Activated CD4-positive, CD25-positive, alpha-beta regulatory T cell (primary cell): Measurements from ENCODE around the gene CYP2W1.

Experiments used
- DNase-seq, 4 experiments: peaks; one replicate each; lab custom pipeline; 2025; lab: John Stamatoyannopoulos, UW

The CYP2W1 gene

DNA sequence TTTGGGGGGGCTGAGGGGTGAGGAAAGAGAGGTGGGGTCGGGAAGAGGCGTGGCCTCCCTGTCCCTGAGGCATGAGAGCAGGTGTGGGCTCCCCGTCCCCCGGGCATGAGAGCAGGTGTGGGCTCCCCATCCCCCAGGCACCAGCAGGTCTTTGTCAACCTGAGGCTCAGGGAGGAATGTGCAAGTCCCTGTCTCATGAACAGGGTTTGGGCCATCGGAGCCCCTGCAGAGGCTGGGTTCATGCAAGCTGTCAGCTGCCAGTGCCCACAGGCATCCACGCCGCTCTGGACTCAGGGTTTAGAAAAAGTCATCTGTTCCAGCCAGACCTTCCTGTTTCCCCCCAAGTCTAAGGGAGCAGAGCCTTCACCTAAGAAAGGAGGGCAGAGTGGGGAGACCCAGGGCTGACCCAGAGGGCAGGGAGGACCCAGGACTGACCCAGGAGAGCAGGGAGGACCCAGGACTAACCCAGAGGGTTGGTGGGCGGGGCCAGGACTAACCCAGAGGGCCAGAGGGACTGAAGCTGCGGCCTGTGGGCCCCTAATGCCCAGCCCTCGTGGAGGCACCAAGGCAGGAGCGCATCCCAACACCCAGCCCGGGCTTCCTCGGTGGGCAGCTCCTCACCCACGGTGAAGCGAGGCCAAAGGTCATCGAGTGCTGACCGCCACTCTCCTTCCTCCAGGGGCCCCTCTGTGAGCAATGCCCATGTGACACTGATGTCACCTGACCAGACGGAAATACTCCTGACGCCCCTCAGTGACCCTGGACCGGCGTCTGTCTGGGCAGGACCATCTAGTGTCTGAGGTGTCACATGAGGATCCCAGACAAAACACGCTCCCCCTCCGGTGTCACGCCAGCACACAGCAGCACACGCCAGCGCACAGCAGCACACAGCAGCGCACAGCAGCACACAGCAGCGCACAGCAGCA is 32.5 kb downstream of the CYP2W1 start:
- no peak for DNase-seq

DNA sequence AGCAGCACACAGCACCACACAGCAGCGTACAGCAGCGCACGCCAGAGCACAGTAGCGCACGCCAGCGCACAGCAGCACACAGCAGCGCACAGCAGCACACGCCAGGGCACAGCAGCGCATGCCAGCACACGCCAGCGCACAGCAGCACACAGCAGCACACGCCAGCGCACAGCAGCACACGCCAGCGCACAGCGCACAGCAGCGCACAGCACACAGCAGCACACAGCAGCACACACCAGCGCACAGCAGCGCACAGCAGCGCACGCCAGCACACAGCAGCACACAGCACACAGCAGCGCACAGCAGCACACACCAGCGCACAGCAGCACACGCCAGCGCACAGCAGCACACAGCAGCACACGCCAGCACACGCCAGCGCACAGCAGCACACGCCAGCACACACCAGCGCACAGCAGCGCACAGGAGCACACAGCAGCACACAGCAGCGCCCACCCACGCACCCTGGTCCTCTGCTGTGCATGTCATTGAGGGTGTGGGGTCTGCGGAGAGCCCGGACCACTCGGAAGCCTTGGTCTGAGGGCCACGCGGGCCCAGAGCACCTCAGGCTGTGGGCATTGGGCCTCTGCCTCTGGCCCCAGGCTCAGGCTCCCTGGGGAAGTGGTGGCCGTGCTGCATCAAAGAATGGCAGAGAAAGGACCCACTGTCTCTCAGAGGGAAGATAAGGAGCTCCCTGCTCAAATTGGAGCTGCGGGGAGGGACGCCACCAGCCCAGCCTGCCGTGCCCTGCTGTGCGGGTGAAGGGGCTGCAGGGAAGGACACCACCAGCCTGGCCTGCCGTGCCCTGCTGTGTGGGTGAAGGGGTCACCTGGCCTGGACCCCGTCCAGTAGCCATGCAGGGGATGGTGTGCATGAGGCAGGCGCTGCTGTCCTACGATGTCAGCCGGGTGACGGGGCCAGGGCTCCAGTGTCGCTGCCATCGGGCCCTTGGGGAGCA is 33.9 kb downstream of the CYP2W1 start:
- DNase-seq, result no peak

DNA sequence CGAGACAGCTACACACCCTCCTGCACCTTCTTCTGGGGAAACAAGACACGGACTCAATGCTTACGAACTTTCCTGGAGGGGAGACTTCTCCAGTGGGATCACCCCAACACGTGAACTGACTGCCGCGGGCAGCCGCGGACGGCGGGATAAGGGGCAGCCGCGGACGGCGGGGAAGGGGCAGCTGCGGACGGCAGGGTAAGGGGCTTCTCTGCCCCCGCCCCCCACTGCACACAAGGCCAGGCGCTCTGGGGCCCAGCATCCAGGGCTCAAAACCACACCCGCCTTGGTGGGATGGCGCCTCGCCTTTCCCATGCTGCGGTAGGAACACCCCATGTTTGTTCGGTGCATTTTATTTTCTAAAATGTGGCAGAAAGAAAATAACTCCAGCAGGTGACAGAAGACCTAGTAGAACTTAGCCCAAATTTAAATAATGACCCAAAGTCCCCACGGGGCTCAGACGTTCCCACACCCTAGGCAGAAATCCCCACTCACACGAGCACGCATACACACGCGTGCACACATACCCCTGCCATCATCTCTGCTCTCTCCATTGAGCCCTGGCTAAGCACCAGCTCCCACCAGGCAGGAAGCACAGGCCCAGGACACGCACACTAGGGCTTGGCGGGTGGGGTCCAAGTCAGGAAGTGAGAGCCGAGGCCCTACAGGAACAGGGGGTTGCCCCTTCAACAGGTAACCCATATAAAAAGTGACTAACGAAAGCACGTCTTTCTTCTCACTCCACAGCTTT is 34.8 kb downstream of the CYP2W1 start:
- DNase-seq, result no peak

DNA sequence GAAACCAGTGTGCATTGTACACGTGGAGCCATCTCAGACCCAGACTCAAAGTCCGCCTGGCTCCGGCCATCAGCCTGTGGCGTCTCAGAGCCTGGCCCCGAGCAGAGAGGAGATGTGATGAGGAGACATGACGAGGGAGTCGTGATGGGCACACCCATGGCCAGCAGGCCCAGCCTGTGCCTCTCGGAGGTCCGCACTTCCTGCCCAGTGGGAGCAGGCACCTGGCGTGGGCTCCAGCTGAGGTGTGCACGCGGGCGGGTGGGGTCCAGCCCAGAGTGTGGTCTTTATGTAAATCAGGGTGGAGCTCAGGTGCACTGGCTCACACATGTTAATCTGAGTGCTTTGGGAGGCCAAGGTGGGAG is 35.3 kb downstream of the CYP2W1 start:
- DNase-seq, result no peak

DNA sequence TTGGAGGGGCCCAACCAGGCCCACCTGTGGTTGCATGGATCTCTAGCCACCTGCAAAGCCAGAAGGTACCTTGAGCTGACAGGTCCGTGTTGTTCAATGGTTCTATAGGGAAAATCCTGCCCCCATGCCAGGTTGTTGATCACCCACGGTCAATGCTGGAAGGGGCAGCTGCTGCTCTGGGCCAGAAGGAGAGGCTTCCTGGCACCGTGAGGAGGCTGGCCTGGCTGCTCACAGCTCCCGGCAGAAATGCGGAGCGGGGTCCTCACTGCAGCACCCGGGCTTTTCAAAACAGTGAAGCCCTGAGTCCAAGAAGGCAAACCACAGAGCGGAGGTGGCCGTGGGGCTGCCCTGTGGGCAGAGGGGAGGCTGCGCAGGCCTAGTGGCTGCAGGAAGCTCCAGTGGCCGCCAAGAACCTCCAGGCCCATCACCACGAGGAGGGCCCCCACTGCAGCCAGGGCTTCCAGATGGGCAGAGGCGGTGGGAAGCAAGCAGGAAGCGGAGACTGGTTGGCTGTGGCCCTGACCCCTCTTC is 36.3 kb downstream of the CYP2W1 start:
- no peak for DNase-seq

DNA sequence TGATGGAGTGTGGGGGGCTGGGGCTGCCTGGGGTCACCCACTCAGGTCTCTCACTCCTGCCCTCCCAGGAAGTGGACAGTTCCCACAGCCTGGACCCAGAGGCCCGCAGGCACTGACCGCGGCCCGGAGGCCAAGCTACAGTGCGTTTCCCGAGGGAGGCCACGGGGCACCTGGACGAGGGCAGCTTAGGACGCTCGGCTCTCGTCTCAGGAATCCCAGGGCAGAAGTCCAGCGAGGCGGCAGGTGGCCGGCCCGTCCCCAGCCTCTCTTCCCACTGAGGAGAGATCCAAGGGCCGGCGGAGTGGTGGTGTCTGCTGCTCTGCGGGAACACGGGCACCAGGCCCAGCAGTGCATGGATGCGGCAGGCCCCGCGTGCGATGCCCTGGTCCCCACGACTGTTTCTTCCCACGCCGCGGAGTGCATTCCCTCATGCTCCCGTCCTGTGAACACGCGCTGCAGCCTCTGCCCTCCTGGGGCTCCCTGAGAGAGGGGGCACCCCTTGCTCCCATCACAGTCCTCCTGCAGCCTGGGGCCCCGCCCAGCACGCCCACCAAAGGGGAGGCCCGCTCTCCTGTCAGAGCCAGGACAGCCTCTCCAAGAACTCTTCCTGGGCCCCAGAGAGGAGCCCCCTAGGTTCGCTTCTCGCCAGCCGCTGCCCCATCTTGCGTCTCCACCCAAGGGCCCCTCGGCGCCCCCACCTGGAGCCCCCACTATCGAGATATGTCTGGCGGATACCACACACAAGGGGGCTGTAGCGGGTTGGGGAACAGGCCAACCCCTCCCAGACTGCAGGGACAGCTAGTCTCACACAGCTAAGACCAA is 37.0 kb downstream of the CYP2W1 start:
- no peak for DNase-seq

DNA sequence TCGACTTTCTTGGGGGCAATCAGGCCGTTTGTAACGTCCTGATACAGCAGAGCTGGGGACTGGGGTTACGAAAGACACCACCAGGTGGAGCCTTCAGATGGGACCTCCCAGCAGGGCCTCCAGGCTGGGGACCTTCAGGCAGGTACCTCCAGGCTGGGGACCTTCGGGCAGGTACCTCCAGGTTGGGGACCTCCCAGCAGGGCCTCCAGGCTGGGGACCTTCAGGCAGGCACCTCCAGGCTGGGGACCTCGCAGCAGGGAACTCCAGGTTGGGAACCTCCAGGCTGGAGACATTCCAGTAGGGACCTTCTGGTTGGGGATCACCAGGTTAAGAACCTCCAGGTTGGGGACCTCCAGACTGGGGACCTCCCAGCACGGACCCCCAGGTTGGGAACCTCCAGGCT is 37.9 kb downstream of the CYP2W1 start:
- no peak for DNase-seq

DNA sequence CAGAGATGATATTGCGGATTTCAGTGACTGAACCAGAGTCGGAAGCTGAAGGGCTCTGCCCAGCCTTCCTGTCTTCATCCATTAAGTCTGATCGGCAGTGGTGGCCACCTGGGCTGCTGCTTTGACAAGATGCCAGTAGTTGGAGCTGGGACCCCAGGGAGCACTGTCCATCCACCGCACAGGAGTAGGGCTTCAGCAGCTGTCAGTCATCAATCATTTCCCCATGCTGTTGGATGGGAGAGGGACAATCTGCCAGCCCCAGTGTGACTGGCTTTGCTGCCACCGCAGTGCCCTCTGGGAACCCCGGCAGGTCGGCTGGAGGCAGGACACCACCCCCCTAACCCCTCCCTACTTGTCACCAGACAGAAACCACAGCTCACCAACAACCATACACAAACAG is 38.4 kb downstream of the CYP2W1 start:
- no peak for DNase-seq

DNA sequence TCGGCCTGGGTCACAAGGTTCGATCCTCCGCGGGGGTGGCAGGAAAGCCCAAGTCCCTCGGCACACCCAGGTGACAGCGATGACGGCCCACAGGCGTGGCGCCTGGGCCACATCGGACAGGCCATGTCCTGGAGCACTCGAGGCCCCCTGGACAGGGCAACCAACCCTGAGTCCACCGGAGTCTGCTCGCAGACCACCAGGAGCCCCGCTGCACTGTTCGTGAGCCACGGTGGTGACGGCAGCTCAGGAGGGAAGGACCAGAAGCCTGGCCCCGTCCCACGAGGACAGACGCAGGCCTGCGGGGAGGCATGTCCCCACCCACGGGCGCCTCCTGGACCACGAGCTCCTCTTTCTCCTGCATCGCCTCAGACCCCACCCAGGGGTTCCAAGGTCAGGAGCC is 39.0 kb downstream of the CYP2W1 start:
- DNase-seq, result no peak

DNA sequence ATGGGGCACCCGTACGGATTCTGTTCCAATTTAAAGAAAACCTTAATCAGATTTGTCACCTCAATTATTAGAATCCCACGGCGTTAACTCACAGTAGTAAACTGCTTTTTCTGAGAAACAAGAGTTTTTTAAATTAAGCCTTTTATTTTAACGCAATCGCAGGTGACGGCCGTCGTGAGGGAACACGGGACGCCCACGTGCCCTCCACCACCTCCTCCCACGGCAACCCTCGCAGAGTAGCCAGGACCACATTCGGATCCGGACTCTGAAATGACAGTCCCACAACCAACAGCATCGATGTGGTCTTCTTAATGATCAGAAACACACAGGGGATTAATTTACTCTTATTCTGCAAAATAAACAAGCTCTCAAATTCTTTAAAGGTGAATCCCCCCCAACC is 39.4 kb downstream of the CYP2W1 start:
- DNase-seq, result no peak

DNA sequence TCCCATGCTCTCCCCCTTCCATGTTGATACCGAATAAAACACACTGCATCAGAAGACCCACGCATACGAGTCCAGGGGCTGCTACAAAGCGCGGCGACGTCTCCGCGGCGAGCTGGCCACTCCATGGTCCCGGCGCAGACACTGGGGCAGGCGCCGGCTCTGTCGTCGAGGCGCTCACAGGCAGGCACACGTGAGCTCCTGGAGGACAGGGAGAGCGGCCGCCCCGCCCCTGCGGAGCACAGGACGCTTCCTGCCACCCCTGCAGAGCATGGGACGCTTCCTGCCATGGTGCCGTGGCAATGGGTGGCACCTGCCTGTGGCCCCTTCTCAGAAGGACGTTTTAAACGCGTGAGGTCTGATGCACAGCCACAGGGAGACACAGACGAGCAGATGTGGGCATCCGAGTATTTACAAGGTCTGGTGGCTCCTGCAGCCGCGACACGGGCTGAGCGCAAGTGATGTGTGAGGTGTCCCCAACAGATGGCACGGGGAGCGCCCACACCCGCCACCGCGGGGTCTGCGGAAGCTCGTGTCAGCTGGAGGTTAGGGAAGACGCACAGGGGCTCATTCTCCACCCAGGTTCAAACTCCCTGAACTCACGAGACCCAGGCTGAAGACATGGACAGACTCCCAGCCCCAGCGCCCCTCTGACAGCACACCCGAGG is 40.0 kb downstream of the CYP2W1 start:
- DNase-seq, result no peak

DNA sequence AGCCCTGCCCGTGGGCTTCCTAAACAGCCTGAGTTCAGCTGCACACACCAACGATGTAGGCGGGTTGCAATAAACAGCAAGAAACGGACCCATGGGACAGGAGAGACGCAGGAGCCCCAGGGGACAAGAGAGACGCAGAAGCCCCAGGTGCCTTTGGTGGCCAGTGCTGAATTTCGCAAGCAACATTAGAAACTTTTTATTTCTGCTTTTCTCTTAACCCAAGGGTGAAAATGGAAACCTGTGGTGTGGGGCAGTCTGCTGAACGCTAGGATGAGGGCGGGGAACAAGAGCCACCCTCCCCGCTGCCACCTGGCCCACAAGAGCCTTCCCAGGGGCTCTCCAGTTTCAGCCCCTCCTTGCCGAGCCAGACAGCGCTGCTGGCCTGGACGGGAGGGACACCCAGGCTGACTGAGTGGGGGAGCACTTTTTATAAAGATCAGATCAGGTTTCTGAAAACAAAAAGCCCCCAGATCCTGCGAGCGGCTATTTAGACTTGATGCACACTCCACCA is 41.4 kb downstream of the CYP2W1 start:
- DNase-seq, result no peak

DNA sequence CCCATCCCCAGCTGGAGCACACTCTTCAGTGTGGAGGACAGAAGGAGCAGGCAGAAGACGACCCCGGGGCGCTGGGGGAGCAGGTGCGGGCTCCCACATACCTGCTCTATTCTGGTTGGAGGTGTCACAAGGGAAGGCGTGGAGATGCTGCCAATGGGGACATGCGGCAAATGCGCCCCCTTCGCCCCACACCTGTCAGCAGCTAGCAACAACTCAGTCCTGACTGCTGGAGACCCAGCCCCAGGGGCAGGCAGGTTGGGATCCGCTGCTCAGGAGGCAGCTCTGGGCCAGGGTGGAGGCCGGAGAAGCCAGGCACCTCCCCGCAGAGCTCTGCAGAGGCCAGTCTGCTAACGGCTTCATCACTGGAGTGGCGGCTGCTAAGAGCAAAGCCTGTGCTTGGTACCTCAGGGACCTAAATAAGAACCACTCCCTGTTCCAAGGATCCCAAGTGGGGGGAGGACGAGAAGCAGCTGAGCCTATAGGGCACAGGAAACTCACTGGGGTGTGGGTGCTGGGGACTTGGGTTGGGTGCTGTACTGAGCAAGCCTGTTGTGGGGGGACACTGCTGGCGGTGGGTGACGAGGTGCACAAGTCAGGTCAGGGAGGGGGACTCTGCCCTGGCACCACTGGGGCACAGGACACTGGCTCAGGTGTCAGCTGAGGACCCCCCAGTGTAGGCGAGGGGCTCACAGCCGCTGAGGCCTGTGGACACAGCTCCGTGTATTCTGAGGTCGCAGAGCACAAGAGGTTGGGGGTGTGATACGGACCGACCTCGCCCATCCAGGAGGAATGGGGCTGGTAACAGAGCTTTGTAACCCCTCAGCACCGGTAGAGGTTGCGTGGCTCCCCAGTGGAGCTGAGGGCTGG is 42.1 kb downstream of the CYP2W1 start:
- DNase-seq, result no peak

DNA sequence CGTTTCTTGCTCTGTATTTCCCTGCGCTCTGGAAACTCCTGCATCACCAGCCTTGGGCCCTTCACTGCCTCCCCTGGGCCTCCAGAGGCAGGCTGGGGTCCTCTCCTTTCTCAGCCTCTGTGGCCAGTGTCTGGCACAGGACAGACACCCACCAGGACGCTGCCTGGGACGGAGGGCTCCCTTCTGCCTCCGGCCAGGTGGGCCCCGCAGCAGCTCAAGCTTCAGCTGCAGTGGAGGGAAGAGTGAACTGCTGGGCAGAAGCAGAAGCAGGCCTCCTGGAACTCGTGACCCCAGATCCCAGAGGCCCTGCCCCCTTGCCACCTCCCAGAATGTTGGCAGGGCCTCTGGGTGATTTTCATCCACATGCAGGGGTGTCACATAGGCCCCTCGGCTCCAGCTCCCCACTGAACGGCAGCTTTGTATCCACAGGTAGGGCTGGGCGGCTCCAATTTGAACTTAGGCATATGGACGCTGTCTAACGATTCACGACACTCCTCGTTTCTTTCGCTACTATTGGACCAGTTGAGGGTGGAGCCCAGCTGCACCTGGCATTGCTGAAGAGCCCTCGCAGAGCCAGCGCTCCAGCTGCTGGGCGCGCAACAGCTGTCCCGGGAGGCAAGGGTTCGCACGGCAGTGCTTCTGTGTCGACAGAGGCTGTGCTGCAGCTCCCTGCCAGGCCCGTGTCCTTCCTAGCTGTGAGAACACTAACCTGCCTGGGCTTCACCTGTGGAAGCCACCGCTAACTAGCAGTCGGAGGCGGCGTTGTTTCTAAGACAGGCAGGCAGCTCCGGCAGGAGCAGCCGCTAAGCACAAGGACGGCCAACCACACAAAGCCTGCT is 43.0 kb downstream of the CYP2W1 start:
- no peak for DNase-seq

DNA sequence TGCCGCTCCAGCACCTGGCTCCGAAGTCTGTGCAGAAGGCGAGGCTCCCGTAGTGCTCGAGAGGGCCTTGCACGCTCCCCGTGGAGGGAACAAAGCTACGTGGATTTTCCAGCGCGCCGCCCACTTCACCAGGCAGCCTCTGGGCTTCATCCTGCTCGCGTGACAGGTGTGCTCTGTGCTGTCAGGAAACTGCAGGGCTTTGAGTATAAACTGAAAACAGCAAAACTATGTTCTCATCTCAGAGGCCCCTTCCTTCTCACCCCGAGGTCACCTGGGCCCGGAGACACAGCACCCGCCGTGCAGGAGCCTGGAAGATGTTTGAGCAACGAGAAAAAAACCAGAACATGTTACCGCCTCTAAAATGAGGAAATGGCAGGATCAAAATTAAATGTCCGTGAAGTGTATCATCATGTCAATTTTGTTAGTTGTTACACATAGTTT is 43.8 kb downstream of the CYP2W1 start:
- DNase-seq, result no peak

DNA sequence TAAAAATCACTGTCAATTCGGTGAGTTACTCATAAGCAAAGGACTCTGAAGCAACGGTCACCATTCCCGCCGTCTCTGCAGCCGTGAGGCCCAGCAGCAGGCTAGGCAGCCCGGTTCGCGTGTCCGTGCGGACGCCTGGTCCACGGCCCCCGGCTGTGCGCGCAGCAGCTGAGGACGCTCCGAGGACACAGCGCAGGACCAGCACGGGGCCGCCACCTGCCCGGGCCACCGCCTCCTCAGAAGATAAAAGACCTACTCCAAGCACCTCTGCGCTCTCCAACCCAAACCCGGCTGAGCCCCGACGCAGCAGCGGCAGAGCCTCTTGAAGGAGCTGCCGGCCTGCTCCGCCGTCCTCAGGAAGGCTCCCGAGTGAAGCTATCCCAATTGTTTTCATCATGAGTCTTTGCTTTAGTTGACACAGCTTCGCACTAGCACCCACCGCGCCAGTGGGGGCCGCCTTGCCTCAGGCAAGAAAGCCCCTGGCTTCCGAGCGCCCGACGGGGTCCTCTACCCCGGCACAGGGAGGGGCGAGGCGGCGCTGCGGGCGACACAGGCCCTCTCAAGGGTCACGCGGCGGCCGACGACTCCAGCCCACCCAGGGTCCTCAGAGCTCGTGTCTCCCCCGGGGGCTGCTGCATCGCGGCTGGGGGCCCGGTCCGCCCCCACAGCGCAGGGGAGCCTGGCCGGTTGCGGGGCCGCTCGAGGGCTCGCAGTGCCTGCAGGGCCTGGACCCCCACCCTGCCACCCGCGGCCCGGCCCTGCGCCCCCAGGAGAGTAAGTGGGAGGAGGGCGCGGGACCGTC is 44.5 kb downstream of the CYP2W1 start:
- no peak for DNase-seq

DNA sequence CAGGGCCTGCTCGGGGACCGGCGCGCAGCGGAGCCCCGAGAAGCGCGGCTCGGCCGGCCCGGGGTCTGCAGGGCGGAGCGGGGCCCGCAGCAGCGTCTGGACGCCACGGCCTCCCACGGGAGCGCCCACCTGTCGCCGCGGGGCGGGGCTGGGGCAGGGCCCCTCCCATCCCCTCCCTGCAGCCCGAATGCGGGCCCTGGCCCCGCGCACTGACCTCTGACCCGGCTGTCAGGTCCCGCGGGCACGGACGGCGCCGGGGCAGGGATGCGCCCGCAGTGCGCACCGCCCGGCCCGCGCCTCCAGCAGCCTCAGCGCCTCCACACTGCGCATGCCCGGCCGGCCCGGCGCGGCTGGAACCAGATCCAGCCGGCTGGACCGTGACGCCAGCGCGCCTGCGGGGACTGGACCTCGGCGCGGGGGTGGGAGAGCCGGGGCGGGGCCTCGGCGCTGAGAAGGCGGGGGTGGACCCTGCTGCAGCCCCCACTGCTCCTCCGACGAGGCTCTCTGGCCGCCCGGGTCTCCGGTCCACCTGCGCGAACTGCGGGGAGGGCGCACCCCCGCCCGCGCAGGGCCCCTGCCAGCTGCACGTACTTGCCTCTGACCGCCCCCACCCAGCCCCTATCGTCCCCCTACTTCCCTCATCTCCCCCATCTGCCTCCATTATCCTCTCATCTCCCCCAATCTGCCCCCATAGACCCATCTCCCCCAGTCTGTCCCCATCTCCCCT is 45.2 kb downstream of the CYP2W1 start:
- peak; percentile 68 to 82 (median 72) for DNase-seq
